Activated CD4-positive, CD25-positive, alpha-beta regulatory T cell (primary cell): Measurements from ENCODE around the gene C15orf39.
"Not testable (repeated sequence)": the region's sequence is repeated elsewhere in the genome, so short reads cannot be mapped to it uniquely, and the experiment has no call there.

ENCODE experiments used
- DNase-seq, 4 experiments: peaks; one replicate each; lab custom pipeline; 2025; lab: John Stamatoyannopoulos, UW

C15orf39 gene

DNA sequence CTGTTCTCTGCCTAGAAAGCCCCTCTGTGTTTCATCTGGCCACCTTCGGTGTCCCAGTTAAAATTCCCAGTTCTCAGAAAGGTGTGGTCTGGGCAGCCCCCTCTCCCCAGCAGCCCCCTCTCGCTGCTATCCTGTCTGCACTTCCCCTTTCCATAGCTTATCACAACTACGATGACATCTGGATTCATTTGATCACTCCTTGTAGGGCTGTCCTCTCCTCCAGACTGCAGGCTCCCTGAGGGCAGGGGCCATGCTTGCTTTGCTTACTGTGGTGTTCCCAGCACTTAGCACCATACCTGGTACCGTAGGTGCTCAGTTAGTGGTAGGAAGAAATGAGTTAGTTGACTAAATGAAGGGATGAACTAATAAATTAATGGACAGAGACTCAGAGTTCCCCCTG, 30.2 kb downstream of the C15orf39 start:
- no peak for DNase-seq

DNA sequence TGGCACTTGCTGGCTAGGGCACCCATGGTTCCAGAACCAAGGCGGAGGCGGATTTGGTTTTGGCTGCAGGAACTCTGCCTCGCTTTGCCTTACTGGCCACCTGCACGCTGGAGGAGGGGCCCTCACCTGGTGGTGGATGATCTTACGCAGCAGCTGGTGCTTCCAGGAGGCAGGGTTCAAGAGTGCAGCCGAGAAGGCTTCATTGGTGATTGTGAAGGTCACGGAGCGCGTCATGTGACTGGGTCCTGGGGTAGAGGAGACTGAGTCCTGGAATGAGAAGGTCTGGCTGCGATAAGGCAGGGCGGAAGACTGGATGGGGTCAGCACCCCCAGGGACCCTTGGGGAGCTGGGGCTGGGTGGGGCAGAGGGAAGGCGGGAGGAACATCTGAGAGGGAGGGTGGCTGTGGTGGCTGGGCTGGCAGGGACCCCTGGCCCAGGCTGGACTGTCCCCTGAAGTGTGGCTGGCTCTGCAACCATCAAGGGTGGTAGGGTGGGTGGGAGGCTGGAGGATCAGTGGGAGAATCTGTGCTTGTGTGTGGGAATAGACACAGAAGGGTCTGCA, 30.7 kb downstream of the C15orf39 start:
- no peak for DNase-seq

GRCh38 chr15:75232826-75233503, 31.3 kb downstream of the C15orf39 start:
- no peak for DNase-seq

DNA sequence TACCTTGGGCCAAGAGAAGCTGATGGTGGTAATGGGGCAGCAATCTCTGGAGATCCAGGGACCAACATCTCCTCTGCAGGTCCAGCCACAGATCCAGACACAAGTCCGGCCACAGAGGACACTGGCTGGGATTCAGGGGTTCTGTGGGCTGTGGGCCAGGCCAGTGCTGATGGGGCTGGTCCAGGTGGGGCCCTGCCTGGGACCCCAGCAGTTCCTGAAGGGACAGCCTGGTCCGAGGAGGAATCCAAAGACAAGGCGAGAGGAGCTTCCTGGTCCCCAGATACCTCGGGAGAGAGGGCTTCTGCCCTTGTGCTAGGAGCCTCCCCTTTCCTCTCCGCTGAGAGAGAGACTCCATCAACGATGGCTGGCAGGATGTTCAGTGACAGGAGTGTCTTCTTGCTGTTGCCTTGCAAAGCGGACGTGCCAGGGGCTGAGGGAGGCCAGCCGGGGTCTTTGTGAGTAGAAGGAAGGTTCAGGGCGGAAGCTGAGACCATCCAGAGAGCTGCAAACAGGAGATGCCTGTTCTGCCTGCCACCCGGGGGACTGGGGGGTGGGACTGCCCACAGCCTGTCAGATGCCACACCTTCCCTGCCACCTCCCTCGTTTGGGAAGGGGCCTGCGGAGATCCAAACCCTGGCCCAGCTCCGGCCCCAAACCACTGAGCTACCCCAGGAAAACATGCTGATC, 32.0 kb downstream of the C15orf39 start:
- no peak for DNase-seq

GRCh38 chr15:75234191-75234810, 32.6 kb downstream of the C15orf39 start:
- no peak for DNase-seq

GRCh38 chr15:75235051-75235673, 33.5 kb downstream of the C15orf39 start:
- no peak for DNase-seq

DNA sequence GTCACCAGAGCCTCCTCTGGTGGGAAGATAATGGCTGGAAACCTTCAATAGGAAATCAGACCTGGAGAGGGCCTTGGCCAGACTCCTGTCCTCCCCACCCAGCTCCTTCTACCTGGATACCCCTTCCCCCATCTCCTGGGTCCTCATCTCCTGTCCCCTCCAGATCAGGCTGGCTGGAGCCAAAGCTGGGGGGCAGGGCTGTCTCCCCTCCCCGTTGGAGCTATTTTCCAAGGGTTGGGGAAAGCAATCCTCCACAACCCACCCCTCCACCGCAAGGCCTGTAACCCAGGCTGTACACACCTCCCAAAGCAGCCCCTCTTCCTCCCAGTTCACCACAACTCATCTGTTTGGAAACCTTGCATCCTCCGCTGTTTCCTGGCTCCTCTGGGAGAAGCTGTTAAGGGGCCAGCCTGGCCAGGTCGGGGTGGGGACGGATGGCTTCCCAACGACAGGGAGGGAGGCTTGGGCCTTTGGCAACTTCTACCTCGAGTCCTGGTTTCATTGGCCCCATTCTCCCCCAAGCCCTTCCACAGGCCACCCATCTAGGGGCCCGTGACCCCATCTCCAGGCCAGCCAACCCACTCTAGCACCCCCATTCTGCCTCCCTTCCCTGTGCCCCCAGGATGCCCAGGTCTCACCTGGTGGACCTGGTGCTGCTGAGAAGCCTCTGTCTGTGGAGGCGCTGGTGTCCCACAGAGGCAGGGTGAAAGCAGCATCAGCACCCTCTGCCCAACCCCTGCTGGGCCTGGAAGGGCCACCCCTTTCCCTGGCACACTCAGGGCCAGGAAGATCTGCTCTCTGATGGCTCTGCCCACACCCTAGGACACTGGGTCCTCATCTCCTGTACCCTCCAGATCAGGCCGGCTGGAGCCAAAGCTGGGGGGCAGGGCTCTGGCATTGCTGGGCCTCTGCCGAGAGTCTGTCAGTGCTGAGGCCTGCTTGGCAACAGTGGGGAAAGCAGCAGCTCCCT, 34.4 kb downstream of the C15orf39 start:
- DNase-seq: no peak

GRCh38 chr15:75237316-75237982, 35.8 kb downstream of the C15orf39 start:
- no peak for DNase-seq

DNA sequence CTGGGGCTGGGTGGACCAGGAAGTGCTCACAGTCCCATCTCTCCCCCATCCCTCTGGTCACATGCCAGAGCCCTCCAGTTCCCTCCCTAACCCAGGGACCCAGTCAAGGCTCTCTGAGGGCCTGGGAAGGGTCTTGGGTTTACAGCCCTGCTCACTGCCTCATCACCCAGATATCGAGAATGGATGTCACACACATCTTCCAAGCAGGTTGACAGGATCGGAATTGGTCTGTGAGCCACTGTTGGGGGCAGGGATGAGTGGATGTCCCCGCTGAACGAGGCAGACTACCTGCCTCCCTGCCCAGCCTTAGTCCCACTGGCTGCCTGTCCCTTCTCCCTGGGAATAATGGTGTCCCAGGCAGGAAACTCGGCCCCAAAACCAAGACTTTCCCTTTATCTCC, 36.5 kb downstream of the C15orf39 start:
- DNase-seq: no peak

DNA sequence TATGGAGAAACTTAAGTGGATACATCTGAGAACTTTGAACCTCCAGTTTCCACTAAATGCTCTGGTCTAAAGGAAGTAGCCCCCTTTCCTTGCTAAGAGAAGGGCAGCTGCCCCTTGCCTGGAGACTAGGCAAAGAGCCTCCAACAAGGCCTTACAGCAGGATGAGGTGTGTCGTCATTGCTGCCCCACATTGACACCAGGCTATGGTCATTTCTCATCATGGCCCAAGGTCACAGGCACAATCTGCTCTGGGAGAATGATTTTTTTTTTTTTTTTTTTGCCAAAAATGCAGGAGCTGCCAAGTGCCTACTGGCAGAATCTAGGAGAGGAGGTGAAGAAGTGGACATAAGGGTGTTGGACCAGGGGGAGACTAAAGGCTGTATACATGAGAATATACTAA, 44.1 kb downstream of the C15orf39 start:
- not testable (repeated sequence) for DNase-seq

- not testable (repeated sequence) for DNase-seq
Observed at GRCh38 chr15:75248991-75249390, 47.3 kb downstream of the C15orf39 start.

DNA sequence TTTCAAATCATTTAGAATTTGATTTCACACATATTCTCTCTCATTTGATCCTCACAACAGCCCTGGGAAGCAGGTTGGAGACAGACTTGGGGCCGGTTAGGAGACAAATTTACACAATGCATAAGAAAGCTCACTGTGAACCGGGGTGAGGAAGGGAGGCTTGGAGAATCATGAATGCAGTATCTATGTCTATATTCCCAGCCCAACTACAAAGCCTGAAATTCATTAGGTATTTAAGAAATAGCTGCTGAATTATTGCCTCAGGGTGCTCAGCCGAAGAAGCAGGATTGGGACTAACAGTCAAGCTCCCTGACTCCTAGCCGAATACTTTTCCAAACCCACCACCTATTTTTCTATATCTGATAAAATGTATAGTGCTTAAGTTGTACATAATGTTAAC, 48.0 kb downstream of the C15orf39 start:
- no peak for DNase-seq

DNA sequence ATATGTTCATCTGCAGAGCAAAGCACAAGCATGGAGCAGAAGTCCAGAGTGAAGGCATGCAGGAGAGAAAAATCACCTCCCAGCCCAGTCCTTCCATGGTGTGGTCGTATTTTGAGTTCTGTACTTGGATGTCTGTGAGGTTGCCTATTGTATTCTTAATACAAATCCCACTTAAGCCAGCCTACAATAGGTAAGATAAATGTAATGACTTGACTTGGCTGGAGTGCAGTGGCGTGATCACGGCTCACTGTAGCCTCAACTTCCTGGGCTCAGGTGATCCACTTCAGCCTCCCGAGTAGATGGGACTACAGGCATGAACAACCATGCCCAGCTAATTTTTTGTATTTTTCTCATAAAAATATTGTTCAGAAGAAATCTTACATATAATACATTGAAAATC, 49.7 kb downstream of the C15orf39 start:
- not testable (repeated sequence) for DNase-seq

- DNase-seq: not testable (repeated sequence)
Observed at GRCh38 chr15:75252285-75252684, 50.6 kb downstream of the C15orf39 start.

DNA sequence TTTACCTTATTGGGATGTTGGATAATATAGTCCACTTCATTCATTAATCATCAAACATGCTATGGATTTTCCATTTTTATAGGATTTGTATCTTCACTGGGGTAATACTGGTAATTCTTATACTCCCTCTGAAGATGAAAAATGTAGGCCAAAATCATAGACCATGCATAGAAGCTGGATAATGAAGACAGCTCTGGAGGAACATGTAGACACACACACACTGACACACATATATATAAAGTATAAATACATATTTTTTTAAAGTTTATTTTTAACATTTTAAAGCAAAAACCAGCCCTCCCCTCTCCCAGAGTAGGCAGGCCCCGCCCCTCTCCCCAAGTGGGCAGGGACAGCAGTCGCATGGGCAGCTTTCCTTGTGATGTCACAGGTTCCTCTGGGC, 56.4 kb downstream of the C15orf39 start, which contains the start of gene GOLGA6C:
TSS of gene GOLGA6C (plus strand) at position 301 of the 400 bp plus-strand sequence. CDS start 265 bp downstream, outside the sequence.
- not testable (repeated sequence) for DNase-seq

DNA sequence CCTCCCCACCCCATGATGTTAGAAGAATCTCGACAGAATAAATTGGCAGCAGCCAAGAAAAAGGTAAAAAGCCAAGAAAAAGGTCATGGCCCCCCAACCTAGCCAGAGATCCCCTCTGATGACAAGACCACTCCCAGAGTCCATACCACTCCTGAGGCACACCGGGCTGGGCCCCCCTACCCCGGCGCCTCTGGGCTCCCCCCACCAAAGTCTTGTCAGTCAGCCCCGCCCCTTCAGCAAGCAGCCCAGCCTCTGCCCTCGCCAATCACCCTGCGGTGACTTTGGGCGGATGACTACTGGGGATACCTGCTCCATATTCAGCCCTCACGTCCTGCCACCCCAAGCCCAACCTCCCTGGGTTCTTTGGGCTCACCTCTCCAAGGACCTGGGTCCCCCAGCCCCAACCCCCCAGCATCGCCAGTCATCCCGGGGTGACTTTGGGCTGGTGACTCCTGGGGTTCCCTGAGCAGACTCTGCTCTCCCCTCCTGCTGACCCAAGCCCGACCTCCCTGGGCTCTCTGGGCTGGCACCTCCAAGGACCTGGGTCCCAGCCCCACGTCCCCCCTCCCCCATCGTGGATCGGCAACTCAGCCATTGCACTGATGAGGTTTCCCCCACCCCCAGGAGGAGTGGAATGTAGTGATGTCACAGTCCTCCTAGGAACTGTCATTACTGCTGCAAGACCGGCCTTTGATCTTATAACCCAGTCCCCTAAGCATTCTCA, 57.1 kb downstream of the C15orf39 start:
- DNase-seq: not testable (repeated sequence)

GRCh38 chr15:75259873-75260272, 58.2 kb downstream of the C15orf39 start:
- DNase-seq: not testable (repeated sequence)
